HepG2 (cell line): ENCODE data around the gene MC5R. TPM values are rescaled to one million over a fixed set of nuclear protein-coding genes. Genes with fewer than 3 reads are reported as not detected.
A peak's percentile ranks its signal among the peaks of the same experiment; 100 is the strongest.

Experiments
- ATF7-NPFF ChIP-seq: sonication (generic); formaldehyde crosslinking; IDR thresholded peaks from 2 replicates; pipeline ENCODE4 v1.8.1; 2023; ENCODE audit warnings: mild to moderate bottlenecking, low read depth, missing genetic modification reagents, moderate library complexity
- CHCHD3 ChIP-seq: sonication (generic); formaldehyde crosslinking; IDR thresholded peaks from 2 replicates; pipeline ENCODE4 v1.8.0; 2022; ENCODE audit warnings: mild to moderate bottlenecking, missing genetic modification reagents, moderate library complexity
- DMAP1 ChIP-seq: IDR thresholded peaks from 2 replicates; pipeline ENCODE4 v1.6.1; 2016
- FOXA3 ChIP-seq: IDR thresholded peaks from 2 replicates; pipeline ENCODE4 v1.6.1; 2016; ENCODE audit warnings: missing genetic modification reagents, missing compliant biosample characterization
- HINFP ChIP-seq: sonication (generic); formaldehyde crosslinking; IDR thresholded peaks from 2 replicates; pipeline ENCODE4 v1.4.0; 2020; ENCODE audit warnings: low read depth, mild to moderate bottlenecking, missing genetic modification reagents
- IKZF4 ChIP-seq: sonication (generic); formaldehyde crosslinking; IDR thresholded peaks from 2 replicates; pipeline ENCODE4 v1.5.1; 2020; ENCODE audit warnings: borderline replicate concordance, mild to moderate bottlenecking, low read depth, missing genetic modification reagents; ENCODE audit errors: not compliant biosample characterization
- KLF12 ChIP-seq: sonication (generic); formaldehyde crosslinking; IDR thresholded peaks from 2 replicates; pipeline ENCODE4 v1.4.0; 2020; ENCODE audit warnings: missing genetic modification reagents, borderline replicate concordance
- KLF16 ChIP-seq, 2 experiments: sonication (generic) in 1 of 2; formaldehyde crosslinking in 1 of 2; IDR thresholded peaks; 2 replicates each; pipeline versions ENCODE4 v1.6.1 to v1.8.0; 2016 to 2023; ENCODE audit warnings: missing genetic modification reagents in 2 of 2, missing compliant biosample characterization in 1 of 2
- MAZ ChIP-seq, 2 experiments: sonication (generic) in 1 of 2; formaldehyde crosslinking in 1 of 2; IDR thresholded peaks; 2 replicates each; pipeline versions ENCODE4 v1.5.0 to v1.6.1; 2012 to 2020; ENCODE audit warnings: low read depth in 2 of 2, mild to moderate bottlenecking in 2 of 2, borderline replicate concordance in 1 of 2, improper control_type of control experiment in 1 of 2, low read length in 1 of 2, missing genetic modification reagents in 1 of 2, moderate library complexity in 1 of 2
- NCOA5 ChIP-seq: sonication (generic); formaldehyde crosslinking; IDR thresholded peaks from 2 replicates; pipeline ENCODE4 v1.4.0; 2020; ENCODE audit warnings: missing genetic modification reagents
- SAFB2 ChIP-seq: sonication (generic); formaldehyde crosslinking; IDR thresholded peaks from 2 replicates; pipeline ENCODE4 v1.5.1; 2020; ENCODE audit warnings: missing genetic modification reagents, low read depth, mild to moderate bottlenecking, borderline replicate concordance
- SMAD9 ChIP-seq: sonication (generic); formaldehyde crosslinking; IDR thresholded peaks from 2 replicates; pipeline ENCODE4 v1.5.1; 2020; ENCODE audit warnings: mild to moderate bottlenecking, missing genetic modification reagents
- SOX5 ChIP-seq: IDR thresholded peaks from 2 replicates; pipeline ENCODE4 v1.6.1; 2016; ENCODE audit warnings: borderline replicate concordance
- ZBTB3 ChIP-seq: sonication (generic); formaldehyde crosslinking; IDR thresholded peaks from 2 replicates; pipeline ENCODE4 v1.4.0; 2020; ENCODE audit warnings: low read depth, mild to moderate bottlenecking, moderate library complexity, missing genetic modification reagents, borderline replicate concordance
- ZBTB49 ChIP-seq: sonication (generic); formaldehyde crosslinking; IDR thresholded peaks from 2 replicates; pipeline ENCODE4 v1.4.0; 2020; ENCODE audit warnings: missing genetic modification reagents, borderline replicate concordance
- ZNF232 ChIP-seq: sonication (generic); formaldehyde crosslinking; IDR thresholded peaks from 2 replicates; pipeline ENCODE4 v1.4.0; 2020; ENCODE audit warnings: missing genetic modification reagents, borderline replicate concordance
- ZNF446 ChIP-seq: sonication (generic); formaldehyde crosslinking; IDR thresholded peaks from 2 replicates; pipeline ENCODE4 v1.5.0; 2020; ENCODE audit warnings: mild to moderate bottlenecking, missing genetic modification reagents
- ZNF567 ChIP-seq: sonication (generic); formaldehyde crosslinking; IDR thresholded peaks from 2 replicates; pipeline ENCODE4 v1.8.1; 2023; ENCODE audit warnings: mild to moderate bottlenecking, missing genetic modification reagents, borderline replicate concordance
- ZNF569 ChIP-seq: sonication (generic); formaldehyde crosslinking; IDR thresholded peaks from 2 replicates; pipeline ENCODE4 v1.5.0; 2020; ENCODE audit warnings: mild to moderate bottlenecking, missing genetic modification reagents, moderate library complexity, borderline replicate concordance
- ZNF580 ChIP-seq: IDR thresholded peaks from 2 replicates; pipeline ENCODE4 v1.6.1; 2016; ENCODE audit warnings: low read depth, borderline replicate concordance
- ZNF597 ChIP-seq: sonication (generic); formaldehyde crosslinking; IDR thresholded peaks from 2 replicates; pipeline ENCODE4 v1.5.0; 2020; ENCODE audit warnings: missing genetic modification reagents
- ZNF598 ChIP-seq: sonication (generic); formaldehyde crosslinking; IDR thresholded peaks from 2 replicates; pipeline ENCODE4 v1.5.1; 2020; ENCODE audit warnings: mild to moderate bottlenecking, missing genetic modification reagents, borderline replicate concordance
- ZNF720 ChIP-seq: sonication (generic); formaldehyde crosslinking; IDR thresholded peaks from 2 replicates; pipeline ENCODE4 v1.4.0; 2020; ENCODE audit warnings: missing genetic modification reagents
- ZNF788 ChIP-seq: sonication (generic); formaldehyde crosslinking; IDR thresholded peaks from 2 replicates; pipeline ENCODE4 v1.5.0; 2020; ENCODE audit warnings: mild to moderate bottlenecking, missing genetic modification reagents, borderline replicate concordance
- polyA plus RNA-seq, 8 experiments: library from polyadenylated mRNA; depleted of rRNA in 3 of 8; stranded (reverse) in 7 of 8; unstranded in 1 of 8; fragments of >200 nt; fragmentation: Illumina TruSeq in 4 of 8; extraction: Trizol in 4 of 8; gene quantifications; 2 replicates each; pipeline versions ENCODE4 v1.2.1 to v1.2.3, GENCODE V29; 2011 to 2016; ENCODE audit warnings: low read depth in 4 of 8, missing spikeins in 1 of 8, mixed read lengths in 1 of 8; ENCODE audit not compliant: insufficient read depth in 1 of 8
- total RNA-seq, 5 experiments: library from RNA; depleted of rRNA; stranded (reverse); fragments of >200 nt; fragmentation: Illumina TruSeq; extraction: Trizol; gene quantifications; 2 replicates each; pipeline ENCODE4 v1.2.3, GENCODE V29; 2016; ENCODE audit warnings: low read depth in 1 of 5

The MC5R gene
- total and polyA plus RNA-seq, 2 of the 13 experiments (the other 11 are each of a cell fraction or from before 2014, with no cell fraction given), result not detected

- TF ChIP-seq SMAD9 (no peak), MAZ (IDR thresholded peaks at IDR 0.05; ENCODE audit: borderline replicate concordance, low read depth, low read length) (no peak), MAZ (CRISPR knock-in tag; IDR thresholded peaks at IDR 0.05; ENCODE audit: low read depth) (no peak), ZNF598 (CRISPR knock-in tag) (0 out of 2 replicates have a peak, but pooled peaks have one; percentile 41), ZNF788 (CRISPR knock-in tag) (peak; percentile 58; the same call in 1 of the 2 replicates), ZNF567 (CRISPR knock-in tag) (no peak), SAFB2 (CRISPR knock-in tag) (no peak), SOX5 (no peak), ZNF580 (no peak), FOXA3 (CRISPR knock-in tag) (no peak), DMAP1 (CRISPR knock-in tag) (no peak), ZNF232 (CRISPR knock-in tag) (no peak), KLF12 (CRISPR knock-in tag) (no peak), HINFP (CRISPR knock-in tag) (no peak), ZNF597 (CRISPR knock-in tag) (no peak), IKZF4 (no peak), KLF16 (CRISPR knock-in tag; IDR thresholded peaks at IDR 0.05) (0 out of 4 replicates have a peak, but pooled peaks of 1 of the 2 experiments have one; percentile 42), NCOA5 (CRISPR knock-in tag) (no peak), ZBTB49 (CRISPR knock-in tag) (no peak), ZBTB3 (CRISPR knock-in tag) (no peak), ZNF569 (CRISPR knock-in tag) (no peak), ATF7-NPFF (CRISPR knock-in tag) (0 out of 2 replicates have a peak, but pooled peaks have one; percentile 35), CHCHD3 (CRISPR knock-in tag) (no peak), ZNF446 (CRISPR knock-in tag) (no peak), ZNF720 (no peak)
Observed at GRCh38 chr18:13823707-13824395, at the start of gene MC5R (continued).
